Esophagus squamous epithelium (tissue), 5 donors: ENCODE data around the gene HIPK4. TPM values are rescaled to one million over a fixed set of nuclear protein-coding genes. Genes with fewer than 3 reads are reported as not detected.

ENCODE experiments used
- DNase-seq: peaks from one replicate; lab custom pipeline; 2025; lab: John Stamatoyannopoulos, UW
- H3K27ac ChIP-seq, 4 donors: fragments of 200-600 bp; sonication (generic); one replicate each; pipeline ENCODE4 v1.5.1; 2016 to 2019; ENCODE audit warnings: mild to moderate bottlenecking in 1 of 4
- H3K27me3 ChIP-seq, 4 donors: fragments of 200-600 bp; sonication (generic); 1 replicate in 3 of 4; 2 replicates in 1 of 4; pipeline versions ENCODE4 v1.5.1 to v1.6.0; 2017 to 2021; ENCODE audit warnings: antibody characterized with exemption in 1 of 4
- H3K36me3 ChIP-seq, 3 donors: fragments of 200-600 bp; sonication (generic); one replicate each; pipeline ENCODE4 v1.5.1; 2016 to 2019
- H3K4me1 ChIP-seq, 3 donors: fragments of 200-600 bp; sonication (generic); one replicate each; pipeline ENCODE4 v1.5.1; 2017 to 2019
- H3K4me3 ChIP-seq, 4 donors: fragments of 200-600 bp; sonication (generic); 1 replicate in 3 of 4; 2 replicates in 1 of 4; pipeline ENCODE4 v1.5.1; 2016 to 2019; ENCODE audit warnings: mild to moderate bottlenecking in 2 of 4, moderate library complexity in 1 of 4
- H3K9me3 ChIP-seq, 3 donors: fragments of 200-600 bp; sonication (generic); one replicate each; pipeline ENCODE4 v1.5.1; 2016 to 2019
- POLR2A ChIP-seq, 4 donors: fragments of 450-650 bp; IDR thresholded peaks; one replicate each; pipeline ENCODE4 v1.6.1; 2017; ENCODE audit warnings: antibody characterized with exemption in 4 of 4, mild to moderate bottlenecking in 4 of 4, moderate library complexity in 3 of 4
- WGBS, 2 donors: methylation state at CpG; one replicate each; pipeline ENCODE4 v1.1.5; 2018; 5-methylcytosine and 5-hydroxymethylcytosine counted together
- intact Hi-C: fragments of 100-400 bp; cut with DNase I; formaldehyde crosslinking; loops from one replicate; pipeline ENCODE4 v1.15.0; 2022
- total RNA-seq, 4 donors: library from RNA; depleted of rRNA; stranded (reverse); fragments of >200 nt; gene quantifications; one replicate each; pipeline ENCODE4 v1.1.0, GENCODE V29; 2016
- TF ChIP-seq, protein P1 (sequence below), 6 experiments: fragments of 450-650 bp in 4 of 6; fragments of 200-600 bp in 2 of 6; sonication (generic) in 2 of 6; IDR thresholded peaks; one replicate each; pipeline ENCODE4 v1.5.1; 2016 to 2019; ENCODE audit warnings: antibody characterized with exemption in 6 of 6, mild to moderate bottlenecking in 4 of 6, moderate library complexity in 4 of 6
- donor health status: DM: yes; HTN: yes; CAD: no.

Gene HIPK4
- total RNA-seq, 4 donors from 2014 or later: 0.19 TPM; not detected in 3

- Histone ChIP-seq H3K4me3 (peak overlapping the region in 2 of 4 donors; percentile 5 to 34), H3K36me3 (peaks cover 0 to 7% (median 0%) of the 10 kb centered on the region in 3 donors), H3K27ac (no peak overlapping the region), H3K9me3 (no peaks in the 10 kb centered on the region), H3K27me3 (no peaks in the 10 kb centered on the region), H3K4me1 (peaks cover 0 to 22% (median 3%) of the 10 kb centered on the region in 3 donors)
- WGBS, 2 donors: 57 to 61% methylated on average over 27 to 39 of the region's 49 CpGs
- no peak for TF ChIP-seq POLR2A (IDR thresholded peaks at IDR 0.05)
- TF ChIP-seq, protein P1, sequence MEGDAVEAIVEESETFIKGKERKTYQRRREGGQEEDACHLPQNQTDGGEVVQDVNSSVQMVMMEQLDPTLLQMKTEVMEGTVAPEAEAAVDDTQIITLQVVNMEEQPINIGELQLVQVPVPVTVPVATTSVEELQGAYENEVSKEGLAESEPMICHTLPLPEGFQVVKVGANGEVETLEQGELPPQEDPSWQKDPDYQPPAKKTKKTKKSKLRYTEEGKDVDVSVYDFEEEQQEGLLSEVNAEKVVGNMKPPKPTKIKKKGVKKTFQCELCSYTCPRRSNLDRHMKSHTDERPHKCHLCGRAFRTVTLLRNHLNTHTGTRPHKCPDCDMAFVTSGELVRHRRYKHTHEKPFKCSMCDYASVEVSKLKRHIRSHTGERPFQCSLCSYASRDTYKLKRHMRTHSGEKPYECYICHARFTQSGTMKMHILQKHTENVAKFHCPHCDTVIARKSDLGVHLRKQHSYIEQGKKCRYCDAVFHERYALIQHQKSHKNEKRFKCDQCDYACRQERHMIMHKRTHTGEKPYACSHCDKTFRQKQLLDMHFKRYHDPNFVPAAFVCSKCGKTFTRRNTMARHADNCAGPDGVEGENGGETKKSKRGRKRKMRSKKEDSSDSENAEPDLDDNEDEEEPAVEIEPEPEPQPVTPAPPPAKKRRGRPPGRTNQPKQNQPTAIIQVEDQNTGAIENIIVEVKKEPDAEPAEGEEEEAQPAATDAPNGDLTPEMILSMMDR (IDR thresholded peaks at IDR 0.05): no peak
- intact Hi-C loops: no loop called here
- DNase-seq: no peak
Observed at GRCh38 chr19:40398417-40399131, 8.6 kb upstream of the HIPK4 start.

GRCh38 chr19:40397568-40397906 lies 7.6 kb upstream of the HIPK4 start:
- no peaks in the 10 kb centered on the region for H3K27me3 ChIP-seq
- H3K4me1 ChIP-seq: peaks cover 7 to 22% (median 10%) of the 10 kb centered on the region in 3 donors
- intact Hi-C loops: no loop called here
- no peaks in the 10 kb centered on the region for H3K9me3 ChIP-seq
- no peak overlapping the region for H3K27ac ChIP-seq
- TF ChIP-seq, protein P1 (IDR thresholded peaks at IDR 0.05): no peak
- H3K4me3 ChIP-seq: no peak overlapping the region
- peaks cover 0 to 7% (median 0%) of the 10 kb centered on the region in 3 donors for H3K36me3 ChIP-seq
- no peak for DNase-seq
- WGBS, 2 donors: no CpG with 5 or more reads among the region's 22 CpGs

GRCh38 chr19:40396886-40397567 lies 7.0 kb upstream of the HIPK4 start:
- 67 to 92% methylated on average over 4 to 5 of the region's 20 CpGs for WGBS, 2 donors
- H3K27me3 ChIP-seq: no peaks in the 10 kb centered on the region
- H3K27ac ChIP-seq: no peak overlapping the region
- no peak overlapping the region for H3K4me3 ChIP-seq
- H3K4me1 ChIP-seq: peaks cover 7 to 26% (median 10%) of the 10 kb centered on the region in 3 donors
- no peaks in the 10 kb centered on the region for H3K9me3 ChIP-seq
- intact Hi-C loops: no loop called here
- no peak for TF ChIP-seq POLR2A (IDR thresholded peaks at IDR 0.05)
- TF ChIP-seq, protein P1 (IDR thresholded peaks at IDR 0.05): no peak
- DNase-seq: no peak
- peaks cover 0 to 7% (median 0%) of the 10 kb centered on the region in 3 donors for H3K36me3 ChIP-seq

GRCh38 chr19:40395956-40396355 lies 6.0 kb upstream of the HIPK4 start:
- no peaks in the 10 kb centered on the region for H3K27me3 ChIP-seq
- H3K4me3 ChIP-seq: no peak overlapping the region
- intact Hi-C loops: no loop called here
- no peak for DNase-seq
- 47 to 81% methylated on average over 2 to 9 of the region's 14 CpGs for WGBS, 2 donors
- no peaks in the 10 kb centered on the region for H3K9me3 ChIP-seq
- H3K4me1 ChIP-seq: peaks cover 7 to 27% (median 10%) of the 10 kb centered on the region in 3 donors
- TF ChIP-seq, protein P1 (IDR thresholded peaks at IDR 0.05): no peak
- TF ChIP-seq POLR2A (IDR thresholded peaks at IDR 0.05): no peak
- H3K27ac ChIP-seq: no peak overlapping the region
- H3K36me3 ChIP-seq: peaks cover 0 to 7% (median 0%) of the 10 kb centered on the region in 3 donors

DNA sequence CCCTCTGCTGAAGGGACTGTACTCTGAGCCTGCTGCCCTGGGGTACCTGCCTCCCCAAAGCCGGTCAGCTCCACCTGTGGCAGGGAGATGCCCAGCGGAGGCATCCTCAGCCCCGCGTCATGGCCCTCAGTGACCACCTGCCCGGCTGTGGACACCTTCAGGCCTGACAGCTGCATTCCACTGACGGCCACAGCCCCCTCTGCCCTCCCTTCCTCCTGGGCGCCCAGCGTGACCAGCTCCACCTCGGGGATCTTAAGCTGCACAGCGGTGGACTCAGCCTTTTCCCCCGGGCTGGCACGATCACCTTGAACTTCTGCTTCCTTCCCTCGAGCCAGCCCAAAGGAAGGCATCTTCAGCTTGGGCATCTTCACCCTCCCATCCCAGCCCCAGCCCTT lies 4.8 kb upstream of the HIPK4 start:
- 67 to 78% methylated on average over 6 to 13 of the region's 13 CpGs for WGBS, 2 donors

More for the DNA sequence above, 4.8 kb upstream of the HIPK4 start:
- peaks cover 7 to 27% (median 10%) of the 10 kb centered on the region in 3 donors for H3K4me1 ChIP-seq
- intact Hi-C loops: no loop called here
- H3K27ac ChIP-seq: no peak overlapping the region
- DNase-seq: no peak
- H3K9me3 ChIP-seq: no peaks in the 10 kb centered on the region
- no peak overlapping the region for H3K4me3 ChIP-seq
- peaks cover 0 to 7% (median 0%) of the 10 kb centered on the region in 3 donors for H3K36me3 ChIP-seq
- H3K27me3 ChIP-seq: no peaks in the 10 kb centered on the region
- TF ChIP-seq, protein P1 (IDR thresholded peaks at IDR 0.05): no peak
- no peak for TF ChIP-seq POLR2A (IDR thresholded peaks at IDR 0.05)
